ELR (cell line): Measurements from ENCODE around the gene HAPLN1.
"Not testable (repeated sequence)": the region's sequence is repeated elsewhere in the genome, so short reads cannot be mapped to it uniquely, and the experiment has no call there.

ENCODE experiments used
- DNase-seq: peaks from one replicate; pipeline ENCODE4 v3.0.0-alpha.2; 2015; ENCODE audit warnings: low read depth

Gene HAPLN1

GRCh38 chr5:83720836-83721537 is at the start of gene HAPLN1:
HAPLN1 (minus strand) TSS chr5:83720855; CDS start chr5:83673523, 47,332 bp downstream.
- peak; percentile 6 for DNase-seq

- peak; percentile 27 for DNase-seq
These were observed 46.8 kb upstream of the HAPLN1 start for GRCh38 chr5:83767409-83767992.

- no peak for DNase-seq
These were observed 43.4 kb upstream of the HAPLN1 start for GRCh38 chr5:83764101-83764500.

- DNase-seq: no peak
These were observed 39.9 kb upstream of the HAPLN1 start for GRCh38 chr5:83760579-83760978.

- no peak for DNase-seq
These were observed 32.0 kb upstream of the HAPLN1 start for GRCh38 chr5:83752700-83753099.

- no peak for DNase-seq
These were observed 30.5 kb upstream of the HAPLN1 start for GRCh38 chr5:83751201-83751600.

- DNase-seq: no peak
These were observed 30.1 kb upstream of the HAPLN1 start for GRCh38 chr5:83750749-83751148.

- peak; percentile 12 for DNase-seq
These were observed 25.2 kb upstream of the HAPLN1 start for GRCh38 chr5:83745816-83746215.

- no peak for DNase-seq
These were observed 24.2 kb upstream of the HAPLN1 start for GRCh38 chr5:83744821-83745220.

- no peak for DNase-seq
These were observed 21.4 kb upstream of the HAPLN1 start for GRCh38 chr5:83742089-83742488.

GRCh38 chr5:83741571-83741970 is 20.9 kb upstream of the HAPLN1 start:
- DNase-seq: no peak

- no peak for DNase-seq
These were observed 20.1 kb upstream of the HAPLN1 start for GRCh38 chr5:83740741-83741140.

GRCh38 chr5:83736169-83736568 is 15.5 kb upstream of the HAPLN1 start:
- DNase-seq: not testable (repeated sequence)

- DNase-seq: not testable (repeated sequence)
These were observed 14.4 kb upstream of the HAPLN1 start for GRCh38 chr5:83735058-83735457.

- DNase-seq: no peak
These were observed 11.0 kb upstream of the HAPLN1 start for GRCh38 chr5:83731638-83732037.

GRCh38 chr5:83729362-83729761 is 8.7 kb upstream of the HAPLN1 start:
- DNase-seq: no peak

GRCh38 chr5:83726912-83727311 is 6.3 kb upstream of the HAPLN1 start:
- no peak for DNase-seq

GRCh38 chr5:83724935-83725334 is 4.3 kb upstream of the HAPLN1 start:
- DNase-seq: no peak

GRCh38 chr5:83724001-83724400 is 3.3 kb upstream of the HAPLN1 start:
- DNase-seq: no peak

GRCh38 chr5:83723031-83723430 is 2.4 kb upstream of the HAPLN1 start:
- no peak for DNase-seq

GRCh38 chr5:83721953-83722901 is 1.6 kb upstream of the HAPLN1 start:
- peak; percentile 68 for DNase-seq

- no peak for DNase-seq
These were observed 1.6 kb downstream of the HAPLN1 start for GRCh38 chr5:83718936-83719495.
